Activated CD8-positive, alpha-beta T cell treated with anti-CD3 and anti-CD28 coated beads for 36 hours (primary cell): ENCODE data around the gene PHLDB1. TPM values are rescaled to one million over a fixed set of nuclear protein-coding genes. Genes with fewer than 3 reads are reported as not detected.

ENCODE experiments used
- ATAC-seq: fragments of 200-7000 bp; cut with Tn5 transposase; one replicate; pipeline ENCODE4 v1.10.0; 2021; ENCODE audit warnings: mild to moderate bottlenecking, moderate library complexity
- CTCF ChIA-PET: fragments of 350-600 bp; sonication (Branson Sonifier 250); formaldehyde crosslinking; loops from one replicate; lab custom pipeline; 2021; ENCODE audit warnings: antibody characterized with exemption; lab: Charles Lee
- POLR2A ChIA-PET: fragments of 350-600 bp; sonication (Branson Sonifier 250); formaldehyde crosslinking; loops from one replicate; lab custom pipeline; 2021; ENCODE audit warnings: antibody characterized with exemption; lab: Charles Lee
- DNase-seq: peaks from one replicate; pipeline ENCODE4 v3.0.0-alpha.2; 2020
- H3K27ac Mint-ChIP-seq: one replicate; pipeline ENCODE4 v1.8.0; 2021; ENCODE audit warnings: mild to moderate bottlenecking, mixed read lengths
- H3K27me3 Mint-ChIP-seq: one replicate; pipeline ENCODE4 v1.8.0; 2021; ENCODE audit warnings: mixed read lengths
- H3K36me3 Mint-ChIP-seq: one replicate; pipeline ENCODE4 v1.8.0; 2021; ENCODE audit warnings: low read depth, mixed read lengths
- H3K4me1 Mint-ChIP-seq: one replicate; pipeline ENCODE4 v1.8.0; 2021; ENCODE audit warnings: low read depth, mixed read lengths
- H3K4me3 Mint-ChIP-seq: one replicate; pipeline ENCODE4 v1.8.0; 2021; ENCODE audit warnings: mild to moderate bottlenecking, moderate library complexity, mixed read lengths
- H3K9me3 Mint-ChIP-seq: one replicate; pipeline ENCODE4 v1.8.0; 2021; ENCODE audit warnings: mixed read lengths
- CTCF ChIP-seq: fragments of 200-600 bp; IDR thresholded peaks from one replicate; pipeline ENCODE4 v1.8.0; 2022; ENCODE audit warnings: antibody characterized with exemption, mild to moderate bottlenecking
- intact Hi-C: fragments of 100-400 bp; cut with micrococcal nuclease; formaldehyde crosslinking; loops from one replicate; pipeline ENCODE4 v1.10.0; 2022
- total RNA-seq, 2 experiments: library from RNA; stranded (reverse); gene quantifications; one replicate each; pipeline ENCODE4 v1.2.3, GENCODE V29; 2021

PHLDB1 gene
- total RNA-seq, 2 experiments from 2014 or later = 3.0 to 5.1 TPM

GRCh38 chr11:118605116-118605867 is 2.1 kb upstream of the PHLDB1 start:
- DNase-seq = no peak
- ChIA-PET POLR2A (interaction anchor here (0.6 to 1.9 kb wide), 4 partner anchors 9 to 61 kb away, joined by 3 to 5 read pairs (median 3); no protein-coding TSS in a partner anchor), CTCF (interaction anchor here (0.6 to 11.5 kb wide), 4 partner anchors 8 to 86 kb away, joined by 3 to 177 read pairs (median 4); no protein-coding TSS in a partner anchor)
- Mint-ChIP-seq H3K27ac (no peak overlapping the region), H3K4me3 (no peak overlapping the region), H3K4me1 (peaks cover 16% of the 10 kb centered on the region), H3K9me3 (no peaks in the 10 kb centered on the region), H3K36me3 (peaks cover 11% of the 10 kb centered on the region), H3K27me3 (peaks cover 12% of the 10 kb centered on the region)
- ATAC-seq = no peak
- no peak for TF ChIP-seq CTCF
- intact Hi-C loops = no loop called here

DNA sequence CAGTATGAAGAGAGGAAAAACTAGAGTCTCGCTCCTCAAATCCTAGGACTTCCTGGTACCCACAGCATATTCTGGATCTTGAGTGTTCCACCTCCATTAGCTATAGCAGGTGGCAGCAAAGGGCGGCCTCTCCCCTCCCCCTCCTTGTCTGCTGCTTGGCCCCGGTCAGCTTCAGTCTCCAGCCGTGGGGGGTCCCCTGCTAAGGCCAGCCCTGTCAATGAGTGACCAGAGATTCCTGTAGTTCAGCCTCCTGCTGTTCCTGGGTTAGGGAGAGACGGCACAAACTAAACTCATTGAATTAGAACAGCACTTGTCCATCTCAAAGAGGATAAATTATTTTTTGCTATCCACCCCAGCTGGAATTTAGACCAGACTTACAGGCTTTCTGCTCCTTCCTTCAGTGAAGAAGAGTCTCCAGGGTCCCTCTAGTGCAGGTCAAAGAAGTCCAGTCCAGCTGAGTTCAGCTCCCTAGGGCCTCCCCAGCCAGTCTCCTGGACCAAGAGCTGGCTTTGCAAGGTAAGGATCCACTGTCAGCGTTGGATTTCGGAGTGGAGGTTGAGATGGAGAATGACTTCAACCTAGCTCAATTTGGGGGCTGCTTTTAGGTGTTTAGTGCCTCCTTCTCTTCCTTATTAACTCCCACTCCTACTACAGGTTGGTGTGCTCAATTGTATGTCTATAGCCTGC is 1.1 kb upstream of the PHLDB1 start:
- ATAC-seq (no peak), DNase-seq (no peak)
- POLR2A ChIA-PET = interaction anchor here (0.6 to 1.9 kb wide), 5 partner anchors 8 to 62 kb away, joined by 3 to 5 read pairs (median 4); partner anchors contain the start of gene ARCN1
- Mint-ChIP-seq H3K27me3 (peaks cover 12% of the 10 kb centered on the region), H3K9me3 (no peaks in the 10 kb centered on the region), H3K27ac (no peak overlapping the region), H3K36me3 (peaks cover 11% of the 10 kb centered on the region), H3K4me3 (peak overlapping the region; percentile 4), H3K4me1 (peaks cover 19% of the 10 kb centered on the region)
- TF ChIP-seq CTCF = no peak
- CTCF ChIA-PET = interaction anchor here (0.6 to 11.5 kb wide), 5 partner anchors 12 to 434 kb away, joined by 3 to 177 read pairs (median 3); no protein-coding TSS in a partner anchor
- intact Hi-C loops = no loop called here

- no peak overlapping the region for H3K27ac Mint-ChIP-seq
- no peak for TF ChIP-seq CTCF
- peaks cover 6% of the 10 kb centered on the region for H3K36me3 Mint-ChIP-seq
- ATAC-seq (no peak), DNase-seq (no peak)
- H3K27me3 Mint-ChIP-seq = peaks cover 12% of the 10 kb centered on the region
- POLR2A ChIA-PET = interaction anchor here (0.6 to 1.9 kb wide), 6 partner anchors 8 to 98 kb away, joined by 3 to 5 read pairs (median 4); partner anchors contain the start of gene ARCN1
- peak overlapping the region; percentile 4 for H3K4me3 Mint-ChIP-seq
- CTCF ChIA-PET = interaction anchor here (0.8 to 11.5 kb wide), 5 partner anchors 13 to 435 kb away, joined by 3 to 177 read pairs (median 4); no protein-coding TSS in a partner anchor
- H3K4me1 Mint-ChIP-seq = peaks cover 20% of the 10 kb centered on the region
- H3K9me3 Mint-ChIP-seq = no peaks in the 10 kb centered on the region
- intact Hi-C loops = no loop called here
These were observed 579 bp upstream of the PHLDB1 start for GRCh38 chr11:118606844-118607228.

GRCh38 chr11:118608360-118609227 is 1.2 kb downstream of the PHLDB1 start:
- Mint-ChIP-seq H3K9me3 (no peaks in the 10 kb centered on the region), H3K27me3 (peaks cover 12% of the 10 kb centered on the region), H3K36me3 (no peaks in the 10 kb centered on the region), H3K4me1 (peaks cover 20% of the 10 kb centered on the region), H3K27ac (peak overlapping the region; percentile 76), H3K4me3 (peak overlapping the region; percentile 73)
- ChIA-PET POLR2A (interaction anchor here (0.7 to 1.6 kb wide), 5 partner anchors 16 to 514 kb away, joined by 3 to 4 read pairs (median 4); partner anchors contain the start of gene ARCN1), CTCF (interaction anchor here (0.5 to 11.5 kb wide), 15 partner anchors 9 to 405 kb away, joined by 3 to 177 read pairs (median 5); partner anchors contain the start of genes ARCN1, KMT2A and TMEM25)
- no peak for TF ChIP-seq CTCF
- intact Hi-C loops = no loop called here
- ATAC-seq = peak; percentile 59
- DNase-seq = peak; percentile 79
